Measurements from ENCODE around the gene EIF4G3.
"Not testable (repeated sequence)": the region's sequence is repeated elsewhere in the genome, so short reads cannot be mapped to it uniquely, and the experiment has no call there.

EIF4G3 gene

GRCh38 chr1:21123287-21123948 lies 53.3 kb downstream of the EIF4G3 start:
- DNase-seq = no peak
- in situ Hi-C loops (cut with HindIII; ENCODE audit: low pct_ligation_motif_present, low pct_unique_long_range_greater_than_20kb, low sequenced_read_pairs) = no loop called here

DNA sequence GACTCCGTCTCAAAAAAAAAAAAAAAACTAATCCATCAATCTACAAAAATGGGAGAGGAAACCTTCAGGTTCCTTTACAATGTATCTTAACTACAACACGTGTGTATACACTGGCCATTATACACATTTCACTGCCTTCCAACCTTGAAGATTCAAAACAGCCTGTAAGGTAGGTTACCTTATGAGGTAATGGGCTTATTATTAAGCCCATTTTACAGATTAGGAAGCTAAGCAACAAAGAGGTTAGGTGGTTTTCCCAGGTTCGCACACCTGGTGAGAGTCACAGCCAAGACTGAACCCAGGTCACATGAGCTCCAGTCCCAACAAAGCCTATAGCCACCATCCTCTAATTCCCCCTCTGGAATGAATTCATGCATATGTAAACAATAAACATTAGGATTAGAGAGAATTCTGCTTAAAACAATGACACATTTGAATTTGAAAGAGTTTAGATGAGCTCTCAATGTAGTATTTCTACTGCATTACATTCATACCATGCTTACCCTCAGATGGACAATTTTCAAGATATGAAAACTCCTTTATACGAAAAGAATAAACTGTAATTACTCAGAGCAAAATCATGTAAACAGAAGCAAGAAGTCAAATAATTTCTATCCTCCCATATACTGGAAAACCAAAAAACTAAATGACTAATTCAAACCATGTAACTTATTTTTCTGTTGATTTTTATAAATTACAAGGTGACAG lies 54.8 kb downstream of the EIF4G3 start:
- no peak for DNase-seq
- in situ Hi-C loops (cut with HindIII; ENCODE audit: low pct_ligation_motif_present, low pct_unique_long_range_greater_than_20kb, low sequenced_read_pairs) = no loop called here

DNA sequence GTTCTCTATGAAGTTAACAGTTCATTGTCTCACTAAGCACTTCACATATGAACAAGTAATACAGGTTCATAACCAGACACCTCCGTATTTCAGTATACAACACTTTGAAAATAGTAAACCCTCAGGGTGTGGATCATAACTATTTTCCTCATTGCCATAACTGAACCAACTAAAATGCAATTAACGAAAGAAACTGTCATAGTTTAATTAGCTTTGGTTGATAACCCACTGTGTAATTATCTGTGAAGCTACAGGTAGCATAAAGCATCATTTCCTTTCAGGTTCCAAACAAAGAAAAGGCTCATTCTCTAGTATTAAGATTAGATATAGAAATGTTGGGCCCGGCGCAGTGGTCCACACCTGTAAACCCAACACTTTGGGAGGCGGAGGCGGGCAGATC lies 58.5 kb downstream of the EIF4G3 start:
- in situ Hi-C loops (cut with HindIII; ENCODE audit: low pct_ligation_motif_present, low pct_unique_long_range_greater_than_20kb, low sequenced_read_pairs) = no loop called here

GRCh38 chr1:21117597-21118001 lies 59.1 kb downstream of the EIF4G3 start:
- in situ Hi-C loops (cut with HindIII; ENCODE audit: low pct_ligation_motif_present, low pct_unique_long_range_greater_than_20kb, low sequenced_read_pairs) = no loop called here
- DNase-seq = no peak

More for the DNA sequence above, 58.5 kb downstream of the EIF4G3 start:
- no peak for DNase-seq

GRCh38 chr1:21117159-21117558 lies 59.5 kb downstream of the EIF4G3 start:
- in situ Hi-C loops (cut with HindIII; ENCODE audit: low pct_ligation_motif_present, low pct_unique_long_range_greater_than_20kb, low sequenced_read_pairs) = no loop called here
- no peak for DNase-seq

DNA sequence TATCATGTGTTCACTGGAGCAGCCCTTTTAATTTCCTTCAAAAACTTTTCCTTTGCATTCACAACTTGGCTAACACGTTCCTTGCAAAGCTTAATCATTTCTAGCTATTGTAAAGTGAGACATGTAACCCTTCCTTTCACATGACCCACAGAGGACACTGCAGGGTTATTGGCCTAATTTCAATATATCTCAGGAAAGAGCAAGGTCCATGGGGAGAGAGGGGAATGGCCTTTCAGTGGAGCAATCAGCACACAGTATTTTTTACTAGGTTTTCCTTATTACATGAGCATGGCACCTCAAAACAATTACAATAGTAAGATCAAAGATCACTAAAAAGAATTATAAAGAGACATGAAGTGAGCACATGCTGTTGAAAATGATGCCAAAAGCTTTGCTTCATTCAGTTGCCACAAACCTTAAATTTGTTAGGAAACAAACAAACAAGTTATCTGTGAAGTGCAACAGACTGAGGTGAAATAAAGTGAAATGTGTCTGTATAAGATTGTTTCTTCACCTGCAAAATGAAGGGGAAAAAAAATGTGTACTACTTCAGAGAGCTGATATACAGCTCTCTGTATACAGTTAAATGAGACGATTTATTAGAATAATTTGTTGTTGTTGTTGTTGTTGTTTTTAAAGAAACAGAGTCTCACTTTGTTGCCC lies 61.5 kb downstream of the EIF4G3 start:
- in situ Hi-C loops (cut with HindIII; ENCODE audit: low pct_ligation_motif_present, low pct_unique_long_range_greater_than_20kb, low sequenced_read_pairs) = no loop called here
- no peak for DNase-seq

DNA sequence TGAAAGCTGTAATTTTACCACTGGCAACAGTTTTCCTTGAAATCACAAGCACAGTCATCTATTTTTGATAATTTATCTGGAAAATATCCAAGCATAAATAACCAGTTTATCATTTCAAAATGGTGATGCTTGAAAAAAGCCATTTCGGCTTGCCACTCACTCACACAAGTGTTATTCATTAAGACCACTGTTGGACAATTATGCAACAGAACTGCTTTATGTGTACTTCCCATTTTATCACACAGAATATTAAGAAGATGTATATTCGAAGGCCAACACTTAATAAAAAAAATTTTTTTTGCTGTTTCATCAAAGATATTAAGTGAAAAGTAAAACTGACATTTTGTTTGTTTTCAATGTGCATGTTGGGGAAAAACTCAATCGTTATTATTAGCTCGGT lies 62.3 kb downstream of the EIF4G3 start:
- DNase-seq = no peak
- in situ Hi-C loops (cut with HindIII; ENCODE audit: low pct_ligation_motif_present, low pct_unique_long_range_greater_than_20kb, low sequenced_read_pairs) = no loop called here

DNA sequence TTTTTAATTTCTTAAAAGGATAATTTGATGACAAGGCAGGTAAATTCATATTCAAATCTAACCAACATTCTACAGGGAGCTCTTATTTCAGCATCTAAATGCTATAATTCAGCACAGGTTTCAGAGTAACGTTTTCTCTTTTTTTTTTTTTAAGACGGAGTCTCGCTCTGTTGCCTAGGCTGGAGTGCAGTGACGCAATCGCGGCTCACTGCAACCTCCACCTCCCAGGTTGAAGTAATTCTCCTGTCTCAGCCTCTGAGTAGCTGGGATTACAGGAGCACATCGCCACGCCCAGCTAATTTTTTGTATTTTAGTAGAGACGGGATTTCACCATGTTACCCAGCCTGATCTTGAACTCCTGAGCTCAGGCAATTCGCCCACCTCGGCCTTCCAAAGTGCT lies 66.5 kb downstream of the EIF4G3 start:
- no peak for DNase-seq
- in situ Hi-C loops (cut with HindIII; ENCODE audit: low pct_ligation_motif_present, low pct_unique_long_range_greater_than_20kb, low sequenced_read_pairs) = no loop called here

- in situ Hi-C loops (cut with HindIII; ENCODE audit: low pct_ligation_motif_present, low pct_unique_long_range_greater_than_20kb, low sequenced_read_pairs) = no loop called here
Measured at GRCh38 chr1:21106709-21107108, 70.0 kb downstream of the EIF4G3 start.

GRCh38 chr1:21106238-21106637 lies 70.5 kb downstream of the EIF4G3 start:
- no peak for DNase-seq
- in situ Hi-C loops (cut with HindIII; ENCODE audit: low pct_ligation_motif_present, low pct_unique_long_range_greater_than_20kb, low sequenced_read_pairs) = no loop called here

More at GRCh38 chr1:21106709-21107108, 70.0 kb downstream of the EIF4G3 start:
- DNase-seq = no peak

DNA sequence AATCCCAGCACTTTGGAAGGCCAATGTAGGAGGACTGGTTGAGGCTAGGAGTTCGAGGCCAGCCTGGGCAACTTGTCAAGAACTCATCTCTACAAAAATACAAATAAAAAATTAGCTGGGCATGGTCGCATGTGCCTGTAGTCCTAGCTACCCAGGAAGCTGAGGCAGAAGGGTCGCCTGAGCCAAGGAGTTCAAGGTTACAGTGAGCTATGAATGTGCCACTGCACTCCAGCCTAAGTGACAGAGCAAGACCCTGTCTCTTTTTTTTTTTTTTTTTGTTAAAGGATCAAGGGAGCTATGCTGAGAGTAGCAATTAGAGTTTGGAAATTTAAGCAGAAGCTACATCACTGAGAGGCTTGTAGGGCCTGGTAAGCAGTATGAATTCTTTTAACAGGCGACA lies 70.9 kb downstream of the EIF4G3 start:
- in situ Hi-C loops (cut with HindIII; ENCODE audit: low pct_ligation_motif_present, low pct_unique_long_range_greater_than_20kb, low sequenced_read_pairs) = no loop called here
- DNase-seq = no peak

DNA sequence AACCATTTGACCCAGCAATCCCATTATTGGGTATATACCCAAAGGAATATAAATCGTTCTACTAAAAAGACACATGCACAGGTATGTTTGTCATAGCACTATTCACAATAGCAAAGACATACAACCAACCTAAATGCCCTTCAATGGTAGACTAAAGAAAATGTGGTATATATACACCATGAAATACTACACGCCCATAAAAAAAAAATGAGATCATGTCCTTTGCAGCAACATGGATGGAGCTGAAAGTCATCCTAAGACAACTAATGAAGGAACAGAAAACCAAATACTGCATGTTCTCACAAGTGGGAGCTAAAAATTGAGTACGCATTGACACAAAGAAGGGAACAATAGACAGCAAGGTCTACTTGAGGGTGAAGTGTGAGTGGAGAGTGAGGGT lies 72.0 kb downstream of the EIF4G3 start:
- in situ Hi-C loops (cut with HindIII; ENCODE audit: low pct_ligation_motif_present, low pct_unique_long_range_greater_than_20kb, low sequenced_read_pairs) = no loop called here
- DNase-seq = no peak

- DNase-seq = no peak
- in situ Hi-C loops (cut with HindIII; ENCODE audit: low pct_ligation_motif_present, low pct_unique_long_range_greater_than_20kb, low sequenced_read_pairs) = no loop called here
Measured at GRCh38 chr1:21100481-21100921, 76.2 kb downstream of the EIF4G3 start.

GRCh38 chr1:21099869-21100131 lies 76.9 kb downstream of the EIF4G3 start:
- in situ Hi-C loops (cut with HindIII; ENCODE audit: low pct_ligation_motif_present, low pct_unique_long_range_greater_than_20kb, low sequenced_read_pairs) = no loop called here
- DNase-seq = no peak

DNA sequence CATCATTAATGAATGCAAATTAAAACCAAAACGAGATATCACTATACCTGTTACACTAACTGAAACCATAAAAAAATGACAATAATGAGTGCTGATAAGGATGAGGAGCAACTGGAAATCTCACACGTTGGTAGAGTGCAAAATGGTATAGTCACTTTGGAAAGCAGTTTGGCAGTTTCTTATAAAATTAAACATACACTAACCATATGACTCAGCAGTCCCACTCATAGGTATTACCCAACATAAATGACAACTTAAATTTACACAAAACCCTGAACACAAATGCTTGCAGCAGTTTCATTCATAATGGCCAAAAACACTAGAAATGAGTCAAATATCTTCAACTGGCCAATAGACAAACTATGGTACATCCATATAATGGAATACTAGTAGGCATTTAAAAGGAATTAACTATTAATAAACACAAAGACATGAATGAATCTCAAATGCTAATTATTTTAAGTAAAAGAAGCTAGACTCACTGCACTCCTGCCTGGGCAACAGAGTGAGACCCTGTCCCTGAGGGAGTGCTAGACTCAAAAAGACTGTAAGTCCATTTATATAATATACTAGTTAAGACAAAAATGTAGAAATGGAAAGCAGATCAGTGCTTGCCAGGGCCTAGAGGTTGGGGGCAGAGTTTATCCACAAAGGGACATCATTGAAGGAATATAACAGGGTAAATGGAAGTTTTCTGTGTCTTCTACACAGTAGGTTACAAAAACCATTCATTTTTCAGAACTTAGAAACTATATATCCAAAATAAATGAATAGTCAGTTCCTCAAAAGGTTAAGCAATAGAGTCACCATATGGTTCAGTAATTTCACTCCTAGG lies 77.4 kb downstream of the EIF4G3 start:
- DNase-seq = no peak
- in situ Hi-C loops (cut with HindIII; ENCODE audit: low pct_ligation_motif_present, low pct_unique_long_range_greater_than_20kb, low sequenced_read_pairs) = no loop called here

- no peak for DNase-seq
- in situ Hi-C loops (cut with HindIII; ENCODE audit: low pct_ligation_motif_present, low pct_unique_long_range_greater_than_20kb, low sequenced_read_pairs) = no loop called here
Measured at GRCh38 chr1:21098186-21098915, 78.3 kb downstream of the EIF4G3 start.

- in situ Hi-C loops (cut with HindIII; ENCODE audit: low pct_ligation_motif_present, low pct_unique_long_range_greater_than_20kb, low sequenced_read_pairs) = no loop called here
- DNase-seq = no peak
Measured at GRCh38 chr1:21097729-21098128, 79.0 kb downstream of the EIF4G3 start.

DNA sequence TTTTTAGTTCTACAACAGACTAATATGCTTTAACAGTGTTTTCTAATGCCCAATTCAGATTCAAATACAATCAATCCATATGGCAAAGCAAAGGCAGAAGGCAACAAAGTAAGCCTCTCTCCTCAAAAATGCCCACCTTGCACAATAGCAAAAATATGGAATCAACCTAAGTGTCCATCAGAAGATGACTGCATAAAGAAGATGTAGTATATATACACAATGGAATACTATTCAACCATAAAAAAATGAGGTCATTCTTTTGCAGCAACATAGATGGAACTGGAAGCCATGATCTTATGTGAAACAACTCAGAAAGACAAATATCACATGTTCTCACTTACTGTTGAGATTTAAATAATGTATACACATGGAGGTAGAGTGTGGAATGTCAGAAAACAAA lies 80.7 kb downstream of the EIF4G3 start:
- in situ Hi-C loops (cut with HindIII; ENCODE audit: low pct_ligation_motif_present, low pct_unique_long_range_greater_than_20kb, low sequenced_read_pairs) = no loop called here
- no peak for DNase-seq

DNA sequence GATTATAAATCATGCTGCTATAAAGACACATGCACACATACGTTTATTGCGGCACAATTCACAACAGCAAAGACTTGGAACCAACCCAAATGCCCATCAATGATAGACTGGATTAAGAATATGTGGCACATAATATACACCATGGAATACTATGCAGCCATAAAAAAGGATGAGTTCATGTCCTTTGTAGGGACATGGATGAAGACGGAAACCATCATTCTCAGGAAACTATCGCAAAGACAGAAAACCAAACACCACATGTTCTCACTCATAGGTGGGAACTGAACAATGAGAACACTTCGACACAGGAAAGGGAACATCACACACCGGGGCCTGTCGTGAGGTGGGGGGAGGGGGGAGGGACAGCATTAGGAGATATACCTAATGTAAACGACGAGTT lies 82.4 kb downstream of the EIF4G3 start:
- not testable (repeated sequence) for DNase-seq

More for the DNA sequence above, 82.4 kb downstream of the EIF4G3 start:
- in situ Hi-C loops (cut with HindIII; ENCODE audit: low pct_ligation_motif_present, low pct_unique_long_range_greater_than_20kb, low sequenced_read_pairs) = not testable (repeated sequence)
